Measurements from ENCODE around the gene CADPS. TPM values are rescaled to one million over a fixed set of nuclear protein-coding genes. Genes with fewer than 3 reads are reported as not detected.

CADPS gene
- total RNA-seq, 1 experiment from 2014 or later, result 7.0 TPM

- H3K4me3 Mint-ChIP-seq, result no peak overlapping the region
- TF ChIP-seq TCF7 (CRISPR knock-in tag; IDR thresholded peaks at IDR 0.05; ENCODE audit: low read depth) (no peak), AFF4 (CRISPR knock-in tag; IDR thresholded peaks at IDR 0.05; ENCODE audit: borderline replicate concordance) (no peak), FOXJ3 (CRISPR knock-in tag; IDR thresholded peaks at IDR 0.05; ENCODE audit: borderline replicate concordance) (no peak)
- H3K27ac Mint-ChIP-seq, result no peak overlapping the region
- ChIA-PET POLR2A (interaction anchor here (1.2 kb wide), 1 partner anchor 35 kb away, joined by 4 read pairs; no protein-coding TSS in a partner anchor), CTCF (no interaction called here)
- peaks cover 38% of the 10 kb centered on the region for H3K4me1 Mint-ChIP-seq
- DNase-seq (ENCODE audit: low spot score) (no peak), ATAC-seq (no peak; the same call in 1 of the 2 replicates)
- H3K9me3 Mint-ChIP-seq, result no peaks in the 10 kb centered on the region
- H3K36me3 Mint-ChIP-seq, result no peaks in the 10 kb centered on the region
- H3K27me3 Mint-ChIP-seq (ENCODE audit: low read depth), result no peaks in the 10 kb centered on the region
These were observed 162.5 kb downstream of the CADPS start for GRCh38 chr3:62712746-62713145.

GRCh38 chr3:62710751-62711150 lies 164.5 kb downstream of the CADPS start:
- no peaks in the 10 kb centered on the region for H3K36me3 Mint-ChIP-seq
- no peak overlapping the region for H3K27ac Mint-ChIP-seq
- ATAC-seq (no peak), DNase-seq (ENCODE audit: low spot score) (no peak)
- no peak overlapping the region for H3K4me3 Mint-ChIP-seq
- H3K27me3 Mint-ChIP-seq (ENCODE audit: low read depth), result no peaks in the 10 kb centered on the region
- H3K4me1 Mint-ChIP-seq, result peaks cover 38% of the 10 kb centered on the region
- ChIA-PET CTCF (interaction anchor here (0.6 to 1.6 kb wide), 4 partner anchors 31 to 151 kb away, joined by 3 to 4 read pairs (median 3); no protein-coding TSS in a partner anchor), POLR2A (interaction anchor here (0.6 kb wide), 1 partner anchor 346 kb away, joined by 4 read pairs; no protein-coding TSS in a partner anchor)
- H3K9me3 Mint-ChIP-seq, result no peaks in the 10 kb centered on the region
- TF ChIP-seq HMGXB4 (CRISPR knock-in tag; IDR thresholded peaks at IDR 0.05), result no peak
- no peak for TF ChIP-seq GABPB1 (CRISPR knock-in tag; IDR thresholded peaks at IDR 0.05)
- no peak for TF ChIP-seq ERG (CRISPR knock-in tag; IDR thresholded peaks at IDR 0.05)
- no peak for TF ChIP-seq E2F4 (CRISPR knock-in tag; IDR thresholded peaks at IDR 0.05; ENCODE audit: borderline replicate concordance, low read depth)
- no peak for TF ChIP-seq CREM (CRISPR knock-in tag; IDR thresholded peaks at IDR 0.05)
- TF ChIP-seq MXD4 (CRISPR knock-in tag; IDR thresholded peaks at IDR 0.05; ENCODE audit: borderline replicate concordance), result no peak
- no peak for TF ChIP-seq ETV6 (CRISPR knock-in tag; IDR thresholded peaks at IDR 0.05)
- TF ChIP-seq ZNF281 (CRISPR knock-in tag; IDR thresholded peaks at IDR 0.05), result no peak
- TF ChIP-seq ATF3 (CRISPR knock-in tag; conservative IDR thresholded peaks at IDR 0.05), result no peak
- no peak for TF ChIP-seq ESRRA (CRISPR knock-in tag; IDR thresholded peaks at IDR 0.05; ENCODE audit: borderline replicate concordance)
- no peak for TF ChIP-seq ZSCAN18 (CRISPR knock-in tag; IDR thresholded peaks at IDR 0.05)
- TF ChIP-seq SMAD4 (CRISPR knock-in tag; IDR thresholded peaks at IDR 0.05), result no peak
